Measurements from ENCODE around the gene SLC48A1.

The SLC48A1 gene

GRCh38 chr12:47773062-47773857 lies at the start of gene SLC48A1:
TSS of gene SLC48A1 (plus strand) at chr12:47773238. CDS start at chr12:47773305, 67 bp downstream.
- H3K4me3 ChIP-seq (ENCODE audit: low read depth, low read length): peak within 1 kb of the TSS; percentile 46
- in situ Hi-C loops (cut with HindIII; ENCODE audit: low sequenced_read_pairs): loop anchor here (10.0 kb wide), 1 partner anchor 58 kb away; no protein-coding TSS in a partner anchor
- DNase-seq (ENCODE audit: low read depth): no peak
- TF ChIP-seq CTCF (IDR thresholded peaks at IDR 0.05; ENCODE audit: low read depth, low read length, missing control alignments): peak; percentile 26

- no peak within 1 kb of the TSS for H3K4me3 ChIP-seq (ENCODE audit: low read depth, low read length)
- DNase-seq (ENCODE audit: low read depth): no peak
- no peak for TF ChIP-seq CTCF (IDR thresholded peaks at IDR 0.05; ENCODE audit: low read depth, low read length, missing control alignments)
- in situ Hi-C loops (cut with HindIII; ENCODE audit: low sequenced_read_pairs): no loop called here
These were observed 47.8 kb upstream of the SLC48A1 start, which contains the start of gene ENDOU for GRCh38 chr12:47725091-47725772. TSS of gene ENDOU (minus strand) at chr12:47725490. CDS start at chr12:47725413, 77 bp downstream.

GRCh38 chr12:47725893-47726292 lies 47.1 kb upstream of the SLC48A1 start:
- TF ChIP-seq CTCF (IDR thresholded peaks at IDR 0.05; ENCODE audit: low read depth, low read length, missing control alignments): no peak
- in situ Hi-C loops (cut with HindIII; ENCODE audit: low sequenced_read_pairs): no loop called here
- no peak overlapping the region for H3K4me3 ChIP-seq (ENCODE audit: low read depth, low read length)
- peak; percentile 64 for DNase-seq (ENCODE audit: low read depth)

DNA sequence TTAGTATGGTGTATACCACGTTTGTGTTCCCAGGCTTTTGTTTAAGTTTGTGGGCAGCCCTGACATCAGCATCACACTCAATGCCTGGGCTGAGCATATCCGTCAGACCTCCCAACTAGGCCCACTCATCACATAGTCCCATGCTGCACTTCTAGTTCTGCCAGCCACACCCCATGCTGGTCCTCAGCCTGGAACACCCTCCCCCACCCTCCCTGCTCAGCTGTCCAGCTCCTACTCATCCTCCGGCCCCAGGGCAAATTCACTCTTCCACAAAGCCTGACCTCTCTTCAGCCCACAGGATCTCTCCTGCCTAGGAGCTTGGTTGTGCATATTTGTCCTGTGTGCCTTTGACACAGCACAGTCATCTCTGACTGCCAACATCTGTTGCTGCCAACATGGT lies 43.8 kb upstream of the SLC48A1 start:
- TF ChIP-seq CTCF (IDR thresholded peaks at IDR 0.05; ENCODE audit: low read depth, low read length, missing control alignments): no peak
- no peak overlapping the region for H3K4me3 ChIP-seq (ENCODE audit: low read depth, low read length)
- no peak for DNase-seq (ENCODE audit: low read depth)
- in situ Hi-C loops (cut with HindIII; ENCODE audit: low sequenced_read_pairs): no loop called here

GRCh38 chr12:47730341-47730744 lies 42.7 kb upstream of the SLC48A1 start:
- no peak overlapping the region for H3K4me3 ChIP-seq (ENCODE audit: low read depth, low read length)
- TF ChIP-seq CTCF (IDR thresholded peaks at IDR 0.05; ENCODE audit: low read depth, low read length, missing control alignments): no peak
- DNase-seq (ENCODE audit: low read depth): no peak
- in situ Hi-C loops (cut with HindIII; ENCODE audit: low sequenced_read_pairs): no loop called here

DNA sequence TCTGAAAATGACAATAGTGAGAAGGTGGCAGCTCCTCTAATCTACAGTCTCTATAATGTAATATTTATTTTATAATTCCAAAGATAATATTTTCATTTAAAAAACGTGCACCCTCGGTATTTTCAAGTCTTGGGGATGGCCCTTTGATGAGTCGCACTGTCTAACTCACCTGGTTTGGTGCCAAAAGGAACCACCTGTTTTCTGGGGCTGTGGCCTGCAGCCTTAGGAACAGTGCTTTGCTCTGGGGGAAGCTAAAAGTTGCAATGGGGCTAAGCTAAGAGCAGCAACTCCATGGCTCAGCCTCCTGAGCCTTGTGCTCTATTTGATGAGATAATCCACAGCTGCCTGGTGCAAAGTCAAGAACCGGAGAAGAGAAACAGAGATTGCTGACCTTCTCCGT lies 41.3 kb upstream of the SLC48A1 start:
- no peak for TF ChIP-seq CTCF (IDR thresholded peaks at IDR 0.05; ENCODE audit: low read depth, low read length, missing control alignments)
- DNase-seq (ENCODE audit: low read depth): no peak
- no peak overlapping the region for H3K4me3 ChIP-seq (ENCODE audit: low read depth, low read length)
- in situ Hi-C loops (cut with HindIII; ENCODE audit: low sequenced_read_pairs): no loop called here
